ENCODE data around the gene MAGEB3. TPM values are rescaled to one million over a fixed set of nuclear protein-coding genes. Genes with fewer than 3 reads are reported as not detected.

The MAGEB3 gene
- polyA plus RNA-seq (2012; rRNA removed): not detected in 2 replicates
- 0.01 TPM in 1 of 2 replicates, not detected in the other for polyA plus RNA-seq (2012; cell fraction: cytosol; rRNA removed)
- polyA plus RNA-seq (2012; cell fraction: nucleus; rRNA removed): not detected in 2 replicates

- no peaks in the 10 kb centered on the region for H3F3A ChIP-seq (replicated peaks; ENCODE audit: insufficient read depth)
- H2AFZ ChIP-seq (ENCODE audit: low read depth): no peak within 1 kb of the TSS
- H3K79me2 ChIP-seq (ENCODE audit: insufficient read depth): no peaks in the 10 kb centered on the region
- DNase-seq: no peak
- no peak within 1 kb of the TSS for H3K4me2 ChIP-seq
- no peak within 1 kb of the TSS for H3K9ac ChIP-seq
- H3K4me1 ChIP-seq (ENCODE audit: control insufficient read depth in 1 of 2, insufficient read depth in 2 of 2, low read depth in 1 of 2, low read length in 1 of 2): no peaks in the 10 kb centered on the region
- H3K36me3 ChIP-seq (replicated peaks in 1 of 2; ENCODE audit: control insufficient read depth in 1 of 2, insufficient read depth in 2 of 2, low read length in 1 of 2): no peaks in the 10 kb centered on the region
- ChIA-PET POLR2A (no interaction called here), CTCF (no interaction called here)
- H3K9me3 ChIP-seq: no peaks in the 10 kb centered on the region
- H3K27ac ChIP-seq (ENCODE audit: low read depth in 2 of 2, low read length in 1 of 2): no peak within 1 kb of the TSS
- peaks cover 3% of the 10 kb centered on the region; the same call in 1 of the 2 replicates for H3K27me3 ChIP-seq (ENCODE audit: insufficient read depth)
- no peak within 1 kb of the TSS for H3K4me3 ChIP-seq (ENCODE audit: low read depth in 2 of 2, low read length in 1 of 2)
- H4K20me1 ChIP-seq (ENCODE audit: insufficient read depth): no peaks in the 10 kb centered on the region
- H3K9me2 ChIP-seq: no peaks in the 10 kb centered on the region
- 27% methylated on average over 4 of the region's 4 CpGs for WGBS (ENCODE audit: low lambda C conversion rate)
- TF ChIP-seq TAF1 (IDR thresholded peaks at IDR 0.05; ENCODE audit: borderline replicate concordance, low read depth, low read length) (no peak), USF1 (IDR thresholded peaks at IDR 0.05; ENCODE audit: borderline replicate concordance, low read depth) (no peak), EP300 (IDR thresholded peaks at IDR 0.05; ENCODE audit: borderline replicate concordance in 1 of 2, low read depth in 1 of 2, low read length in 1 of 2) (no peak), TCF12 (IDR thresholded peaks at IDR 0.05) (no peak), TEAD4 (IDR thresholded peaks at IDR 0.05; ENCODE audit: borderline replicate concordance, insufficient read depth) (no peak), RCOR1 (IDR thresholded peaks at IDR 0.05; ENCODE audit: low read length) (no peak), PBX3 (IDR thresholded peaks at IDR 0.05) (no peak), FOXM1 (IDR thresholded peaks at IDR 0.05; ENCODE audit: low read depth) (no peak), JUND (IDR thresholded peaks at IDR 0.05) (no peak), MXI1 (IDR thresholded peaks at IDR 0.05; ENCODE audit: low read depth, low read length) (no peak), MAX (IDR thresholded peaks at IDR 0.05; ENCODE audit: low read depth) (no peak), NRF1 (IDR thresholded peaks at IDR 0.05; ENCODE audit: low read depth, low read length) (no peak), CTCF (IDR thresholded peaks at IDR 0.05) (no peak), GATA2 (CRISPR knock-in tag; IDR thresholded peaks at IDR 0.05) (no peak), RFX5 (IDR thresholded peaks at IDR 0.05; ENCODE audit: low read length) (no peak)
These were observed at the start of gene MAGEB3 for GRCh38 chrX:30230395-30230794. Gene MAGEB3 (plus strand): TSS chrX:30230657. CDS start chrX:30235925, 5,268 bp downstream.

GRCh38 chrX:30181353-30181752 is 49.1 kb upstream of the MAGEB3 start:
- Histone ChIP-seq H3K79me2 (ENCODE audit: insufficient read depth) (no peaks in the 10 kb centered on the region), H3K4me1 (ENCODE audit: control insufficient read depth in 1 of 2, insufficient read depth in 2 of 2, low read depth in 1 of 2, low read length in 1 of 2) (no peaks in the 10 kb centered on the region), H3K4me3 (ENCODE audit: low read depth in 2 of 2, low read length in 1 of 2) (no peak overlapping the region), H3K9me3 (no peaks in the 10 kb centered on the region), H3F3A (replicated peaks; ENCODE audit: insufficient read depth) (no peaks in the 10 kb centered on the region), H3K9ac (no peak overlapping the region), H3K36me3 (replicated peaks in 1 of 2; ENCODE audit: control insufficient read depth in 1 of 2, insufficient read depth in 2 of 2, low read length in 1 of 2) (no peaks in the 10 kb centered on the region), H3K27me3 (ENCODE audit: insufficient read depth) (peaks cover 8% of the 10 kb centered on the region; the same call in 1 of the 2 replicates), H3K4me2 (no peak overlapping the region), H4K20me1 (ENCODE audit: insufficient read depth) (no peaks in the 10 kb centered on the region), H3K9me2 (no peaks in the 10 kb centered on the region), H3K27ac (ENCODE audit: low read depth in 2 of 2, low read length in 1 of 2) (no peak overlapping the region), H2AFZ (ENCODE audit: low read depth) (no peak overlapping the region)
- ChIA-PET POLR2A (no interaction called here), CTCF (no interaction called here)
- DNase-seq: no peak
- TF ChIP-seq GABPA (IDR thresholded peaks at IDR 0.05; ENCODE audit: low read depth) (no peak), FOSL2 (IDR thresholded peaks at IDR 0.05; ENCODE audit: borderline replicate concordance, low read depth) (no peak), MEF2A (IDR thresholded peaks at IDR 0.05; ENCODE audit: borderline replicate concordance, low read depth) (no peak)
- 5% methylated on average over 1 of the region's 1 CpG for WGBS (ENCODE audit: low lambda C conversion rate)
